GM12864 (cell line): Measurements from ENCODE around the gene CLK3.

Experiments
- DNase-seq: peaks from one replicate; pipeline ENCODE4 v3.0.0-alpha.2; 2011; ENCODE audit warnings: low read depth
- H3K4me3 ChIP-seq: 2 replicates; pipeline ENCODE4 v1.5.1; 2011; ENCODE audit warnings: mild to moderate bottlenecking, low read depth, low read length, control low read depth
- TF ChIP-seq, protein P1 (sequence below): IDR thresholded peaks from 2 replicates; pipeline ENCODE4 v1.5.1; 2011; ENCODE audit warnings: low read depth, mild to moderate bottlenecking, moderate library complexity, low read length, control low read depth, inconsistent platforms; ENCODE audit errors: missing control alignments

The CLK3 gene

DNA sequence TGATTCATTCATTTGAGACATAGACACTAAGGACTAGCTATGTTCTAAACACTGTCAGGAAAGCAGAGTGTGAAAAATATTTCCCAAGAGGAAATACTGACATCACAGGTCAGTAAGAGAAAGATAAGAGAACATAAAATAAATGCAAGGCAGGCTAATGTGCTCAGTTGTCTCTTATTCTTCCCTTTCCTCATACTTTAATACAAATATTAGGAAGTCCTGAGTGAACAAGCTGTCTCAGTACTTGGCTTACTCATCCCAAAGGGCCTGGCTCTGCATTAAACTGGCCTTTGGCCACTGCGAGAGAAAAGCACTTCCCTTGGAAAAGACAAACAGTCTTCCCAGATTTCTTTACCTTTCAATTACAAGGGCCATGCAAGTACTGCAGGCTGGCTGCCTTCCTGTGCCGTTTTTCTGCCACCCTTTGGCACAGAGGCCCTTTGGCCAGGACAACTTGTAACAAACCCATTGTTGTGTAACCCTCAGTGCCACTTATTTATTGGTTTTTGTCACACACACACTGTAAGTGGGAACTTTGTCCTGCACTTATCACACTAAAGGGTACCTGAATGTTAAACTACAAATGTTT lies 48.5 kb downstream of the CLK3 start:
- DNase-seq, result no peak
- TF ChIP-seq, protein P1, sequence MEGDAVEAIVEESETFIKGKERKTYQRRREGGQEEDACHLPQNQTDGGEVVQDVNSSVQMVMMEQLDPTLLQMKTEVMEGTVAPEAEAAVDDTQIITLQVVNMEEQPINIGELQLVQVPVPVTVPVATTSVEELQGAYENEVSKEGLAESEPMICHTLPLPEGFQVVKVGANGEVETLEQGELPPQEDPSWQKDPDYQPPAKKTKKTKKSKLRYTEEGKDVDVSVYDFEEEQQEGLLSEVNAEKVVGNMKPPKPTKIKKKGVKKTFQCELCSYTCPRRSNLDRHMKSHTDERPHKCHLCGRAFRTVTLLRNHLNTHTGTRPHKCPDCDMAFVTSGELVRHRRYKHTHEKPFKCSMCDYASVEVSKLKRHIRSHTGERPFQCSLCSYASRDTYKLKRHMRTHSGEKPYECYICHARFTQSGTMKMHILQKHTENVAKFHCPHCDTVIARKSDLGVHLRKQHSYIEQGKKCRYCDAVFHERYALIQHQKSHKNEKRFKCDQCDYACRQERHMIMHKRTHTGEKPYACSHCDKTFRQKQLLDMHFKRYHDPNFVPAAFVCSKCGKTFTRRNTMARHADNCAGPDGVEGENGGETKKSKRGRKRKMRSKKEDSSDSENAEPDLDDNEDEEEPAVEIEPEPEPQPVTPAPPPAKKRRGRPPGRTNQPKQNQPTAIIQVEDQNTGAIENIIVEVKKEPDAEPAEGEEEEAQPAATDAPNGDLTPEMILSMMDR, result no peak
- H3K4me3 ChIP-seq, result no peak overlapping the region

DNA sequence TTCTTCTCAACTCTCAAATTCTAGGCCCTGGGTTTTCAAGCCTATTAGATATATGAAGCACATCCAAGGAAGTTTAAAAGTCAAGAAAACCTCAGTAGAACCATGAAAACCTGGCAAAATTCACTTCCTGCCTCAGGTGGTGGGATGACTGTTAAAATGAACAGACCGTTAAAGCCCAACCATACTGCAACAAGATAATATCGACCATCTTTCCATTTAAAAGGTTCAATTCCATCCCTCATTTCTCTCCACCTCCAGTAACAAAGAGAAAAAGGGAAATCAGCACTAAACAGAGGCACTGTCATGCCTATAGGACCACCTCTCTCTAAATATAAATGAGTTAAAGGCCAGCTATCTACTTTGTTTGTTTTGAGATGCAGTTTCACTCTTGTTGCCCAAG lies 49.0 kb downstream of the CLK3 start:
- no peak for DNase-seq
- TF ChIP-seq, protein P1, result no peak
- no peak overlapping the region for H3K4me3 ChIP-seq

DNA sequence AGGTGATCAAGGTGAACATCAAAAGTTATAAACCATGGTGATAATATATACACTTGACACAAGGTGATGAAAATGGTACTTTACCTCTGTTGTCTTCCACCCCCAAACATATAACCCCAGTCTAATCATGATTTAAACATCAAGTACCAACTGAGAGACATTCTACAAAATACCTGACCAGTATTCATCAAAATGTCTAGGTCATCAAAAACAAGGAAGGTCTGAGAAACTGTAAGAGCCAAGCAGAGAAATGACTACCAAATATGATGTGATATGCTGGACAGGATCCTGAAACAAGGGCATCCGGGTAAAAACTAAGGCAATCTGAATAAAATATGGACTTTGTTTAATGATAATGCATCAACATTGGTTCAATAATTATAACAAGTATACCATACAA lies 52.3 kb downstream of the CLK3 start:
- TF ChIP-seq, protein P1, result no peak
- no peak for DNase-seq
- no peak overlapping the region for H3K4me3 ChIP-seq

- TF ChIP-seq, protein P1, result no peak
- H3K4me3 ChIP-seq, result no peak overlapping the region
- DNase-seq, result no peak
Measured at GRCh38 chr15:74669627-74670026, 54.0 kb downstream of the CLK3 start.

DNA sequence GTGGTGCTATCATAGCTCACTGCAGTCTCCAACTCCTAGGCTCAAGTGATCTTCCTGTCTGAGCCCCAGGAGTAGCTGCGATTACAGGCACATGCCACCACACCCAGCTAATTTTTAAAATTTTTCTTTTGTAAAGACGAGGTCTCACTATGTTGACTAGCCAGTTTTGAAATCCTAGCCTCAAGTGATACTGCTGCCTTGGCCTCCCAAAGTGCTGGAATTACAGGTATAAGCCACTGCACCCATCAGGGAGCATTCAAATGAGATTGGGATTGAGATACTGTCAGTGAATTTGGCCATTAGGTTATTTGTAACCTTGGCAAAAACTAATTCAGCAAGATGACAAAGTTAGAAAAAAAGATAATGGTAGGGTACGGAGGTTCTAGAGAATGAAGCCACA lies 58.5 kb downstream of the CLK3 start:
- H3K4me3 ChIP-seq, result no peak overlapping the region
- DNase-seq, result no peak
- TF ChIP-seq, protein P1, result no peak

DNA sequence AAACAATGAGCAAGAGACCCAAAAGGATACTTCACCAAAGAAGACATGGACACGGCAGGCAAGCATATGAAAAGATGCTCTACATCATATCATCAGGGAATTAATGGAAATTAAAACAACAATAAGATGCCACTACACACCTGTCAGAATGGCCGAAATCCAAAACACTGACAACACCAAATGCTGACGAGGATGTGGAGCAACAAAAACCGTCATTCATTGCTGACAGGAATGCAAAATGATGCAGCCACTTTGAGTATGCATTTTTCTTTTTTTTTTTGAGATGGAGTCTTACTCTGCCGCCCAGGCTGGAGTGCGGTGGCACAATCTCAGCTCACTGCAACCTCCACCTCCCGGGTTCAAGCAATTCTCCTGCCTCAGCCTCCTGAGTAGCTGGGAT lies 61.2 kb downstream of the CLK3 start:
- TF ChIP-seq, protein P1, result no peak
- H3K4me3 ChIP-seq, result no peak overlapping the region
- DNase-seq, result no peak
